ENCODE data around the gene CEP55. TPM values are rescaled to one million over a fixed set of nuclear protein-coding genes. Genes with fewer than 3 reads are reported as not detected.

CEP55 gene
- polyA plus RNA-seq, 1 experiment = 16.3 TPM

DNA sequence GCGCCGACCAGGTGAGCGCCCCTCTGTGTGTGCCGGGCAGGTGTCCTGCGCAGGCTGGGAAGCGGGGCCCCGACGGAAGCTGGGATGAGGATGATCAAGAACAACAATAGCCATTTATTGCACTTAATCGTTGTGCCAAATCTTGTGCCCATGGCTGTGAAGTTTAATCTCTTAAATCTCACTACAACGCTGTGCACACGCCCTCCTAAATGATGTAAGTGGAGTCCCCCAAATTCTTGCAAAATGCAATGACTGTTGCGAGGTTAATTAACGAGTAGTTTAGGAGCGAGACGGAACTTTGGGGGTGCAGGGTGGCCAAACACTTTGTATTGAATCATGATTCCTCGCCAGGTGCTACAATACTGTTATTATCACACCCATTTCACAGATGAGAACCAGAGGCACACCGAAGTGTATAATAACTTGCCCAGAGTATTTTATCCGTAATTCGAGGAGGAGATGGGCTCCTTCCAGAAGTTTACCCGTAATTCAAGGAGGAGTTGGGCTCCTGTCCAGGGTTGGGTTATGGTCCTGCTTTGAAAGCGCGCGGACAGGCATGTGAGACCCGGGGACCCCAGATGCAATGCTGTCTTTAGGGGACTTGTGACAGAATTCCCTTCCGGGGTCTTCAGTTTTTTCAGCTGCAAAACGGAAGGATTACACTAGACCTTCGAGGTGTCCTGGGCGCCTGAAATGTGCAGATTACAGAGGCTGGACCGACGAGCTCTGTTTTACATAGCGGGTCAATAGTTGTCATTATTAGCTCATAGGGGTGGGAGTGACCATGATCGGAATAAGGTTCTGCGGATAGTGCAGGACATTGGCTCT is 71.1 kb downstream of the CEP55 start:
- Histone ChIP-seq H3K9me3 (ENCODE audit: control insufficient read depth, insufficient read depth, low read length) (no peaks in the 10 kb centered on the region; the same call in 1 of the 2 replicates), H3K4me3 (ENCODE audit: low read depth, low read length) (no peak overlapping the region), H3K27ac (ENCODE audit: low read depth, low read length) (no peak overlapping the region), H3K27me3 (ENCODE audit: control insufficient read depth, insufficient read depth, low read length) (peaks cover 60% of the 10 kb centered on the region)
- TF ChIP-seq, protein P1, sequence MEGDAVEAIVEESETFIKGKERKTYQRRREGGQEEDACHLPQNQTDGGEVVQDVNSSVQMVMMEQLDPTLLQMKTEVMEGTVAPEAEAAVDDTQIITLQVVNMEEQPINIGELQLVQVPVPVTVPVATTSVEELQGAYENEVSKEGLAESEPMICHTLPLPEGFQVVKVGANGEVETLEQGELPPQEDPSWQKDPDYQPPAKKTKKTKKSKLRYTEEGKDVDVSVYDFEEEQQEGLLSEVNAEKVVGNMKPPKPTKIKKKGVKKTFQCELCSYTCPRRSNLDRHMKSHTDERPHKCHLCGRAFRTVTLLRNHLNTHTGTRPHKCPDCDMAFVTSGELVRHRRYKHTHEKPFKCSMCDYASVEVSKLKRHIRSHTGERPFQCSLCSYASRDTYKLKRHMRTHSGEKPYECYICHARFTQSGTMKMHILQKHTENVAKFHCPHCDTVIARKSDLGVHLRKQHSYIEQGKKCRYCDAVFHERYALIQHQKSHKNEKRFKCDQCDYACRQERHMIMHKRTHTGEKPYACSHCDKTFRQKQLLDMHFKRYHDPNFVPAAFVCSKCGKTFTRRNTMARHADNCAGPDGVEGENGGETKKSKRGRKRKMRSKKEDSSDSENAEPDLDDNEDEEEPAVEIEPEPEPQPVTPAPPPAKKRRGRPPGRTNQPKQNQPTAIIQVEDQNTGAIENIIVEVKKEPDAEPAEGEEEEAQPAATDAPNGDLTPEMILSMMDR (IDR thresholded peaks at IDR 0.05; ENCODE audit: low read depth, low read length) = no peak
- no peak for DNase-seq (ENCODE audit: low read depth, low spot score)
- POLR2A ChIA-PET = no interaction called here
- CTCF ChIA-PET = interaction anchor here (0.9 kb wide), 1 partner anchor 13 kb away, joined by 3 read pairs; no protein-coding TSS in a partner anchor

DNA sequence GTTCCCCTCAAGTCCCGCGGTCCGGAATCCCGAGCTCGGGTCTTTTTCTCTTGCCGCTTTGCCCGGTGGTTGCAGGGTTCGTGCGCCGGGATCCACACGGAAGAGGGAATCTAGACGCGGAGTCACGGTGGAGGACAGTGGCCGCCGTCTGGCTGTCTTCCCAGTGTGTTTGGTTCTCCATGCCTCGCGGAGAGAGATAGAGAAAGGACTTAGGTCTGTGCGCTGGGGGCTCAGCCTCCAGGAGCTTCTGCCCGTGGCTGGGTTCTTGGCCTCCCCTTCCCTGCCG is 71.6 kb downstream of the CEP55 start:
- ChIA-PET CTCF (no interaction called here), POLR2A (no interaction called here)
- Histone ChIP-seq H3K27me3 (ENCODE audit: control insufficient read depth, insufficient read depth, low read length) (peaks cover 65% of the 10 kb centered on the region), H3K9me3 (ENCODE audit: control insufficient read depth, insufficient read depth, low read length) (no peaks in the 10 kb centered on the region; the same call in 1 of the 2 replicates), H3K27ac (ENCODE audit: low read depth, low read length) (no peak overlapping the region), H3K4me3 (ENCODE audit: low read depth, low read length) (no peak overlapping the region)
- TF ChIP-seq, protein P1 (IDR thresholded peaks at IDR 0.05; ENCODE audit: low read depth, low read length) = no peak
- no peak for DNase-seq (ENCODE audit: low read depth, low spot score)

DNA sequence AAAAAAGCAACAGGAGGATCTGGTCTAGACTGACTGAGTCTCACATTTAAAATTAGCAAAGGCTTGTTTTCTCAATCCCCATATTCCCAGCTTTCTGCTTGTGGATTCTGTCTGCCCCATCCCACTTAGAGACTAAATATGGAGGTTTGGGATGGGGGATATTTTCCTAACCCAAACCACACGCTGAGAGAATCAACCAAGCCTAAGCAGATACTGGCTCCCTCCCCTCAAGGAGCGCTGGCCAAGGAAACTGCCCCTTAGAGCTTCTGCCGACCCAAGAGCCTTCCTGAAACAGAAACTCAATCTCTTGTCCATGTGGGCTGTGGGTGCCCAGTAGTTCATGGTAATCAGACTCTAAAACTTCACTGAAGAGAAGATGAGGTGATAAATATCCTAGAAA is 74.0 kb downstream of the CEP55 start:
- H3K27me3 ChIP-seq (ENCODE audit: control insufficient read depth, insufficient read depth, low read length) = peaks cover 63% of the 10 kb centered on the region
- no peak overlapping the region for H3K4me3 ChIP-seq (ENCODE audit: low read depth, low read length)
- POLR2A ChIA-PET = no interaction called here
- H3K9me3 ChIP-seq (ENCODE audit: control insufficient read depth, insufficient read depth, low read length) = no peaks in the 10 kb centered on the region; the same call in 1 of the 2 replicates
- DNase-seq (ENCODE audit: low read depth, low spot score) = no peak
- CTCF ChIA-PET = interaction anchor here (1.9 kb wide), 1 partner anchor 16 kb away, joined by 8 read pairs; no protein-coding TSS in a partner anchor
- no peak overlapping the region for H3K27ac ChIP-seq (ENCODE audit: low read depth, low read length)
- TF ChIP-seq, protein P1 (IDR thresholded peaks at IDR 0.05; ENCODE audit: low read depth, low read length) = no peak

DNA sequence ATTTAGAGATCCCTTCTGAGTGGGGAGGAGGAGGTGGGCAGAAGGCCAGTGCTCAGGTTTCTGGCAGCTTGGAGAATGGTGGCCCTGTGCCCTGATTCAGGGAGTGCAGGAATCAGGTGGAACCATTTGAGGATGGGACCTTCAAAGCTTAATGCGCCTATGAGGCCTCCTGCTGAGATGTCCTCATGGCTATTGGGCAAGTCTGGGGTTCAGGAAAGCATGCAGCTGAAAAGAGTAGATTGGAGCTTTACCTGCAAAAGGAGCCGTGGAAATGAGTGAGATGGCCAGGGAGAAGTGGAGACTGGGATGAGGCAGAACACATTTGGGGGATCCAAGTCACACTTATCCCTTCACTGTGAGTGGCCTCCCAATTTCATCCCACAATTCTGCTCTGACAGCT is 76.2 kb downstream of the CEP55 start:
- H3K27me3 ChIP-seq (ENCODE audit: control insufficient read depth, insufficient read depth, low read length) = peaks cover 47% of the 10 kb centered on the region
- POLR2A ChIA-PET = no interaction called here
- TF ChIP-seq, protein P1 (IDR thresholded peaks at IDR 0.05; ENCODE audit: low read depth, low read length) = no peak

More for the DNA sequence above, 76.2 kb downstream of the CEP55 start:
- Histone ChIP-seq H3K9me3 (ENCODE audit: control insufficient read depth, insufficient read depth, low read length) (no peaks in the 10 kb centered on the region), H3K4me3 (ENCODE audit: low read depth, low read length) (no peak overlapping the region), H3K27ac (ENCODE audit: low read depth, low read length) (no peak overlapping the region)
- no peak for DNase-seq (ENCODE audit: low read depth, low spot score)
- CTCF ChIA-PET = interaction anchor here (1.5 kb wide), 1 partner anchor 18 kb away, joined by 3 read pairs; no protein-coding TSS in a partner anchor
